CD4-positive, alpha-beta T cell treated with Interleukin-12 subunit alpha and Interleukin-12 subunit beta, for 1 hour (primary cell): ENCODE results near the gene UBXN6.

Experiments
- DNase-seq: peaks from one replicate; pipeline ENCODE4 v3.0.0-alpha.2; 2020

The UBXN6 gene

GRCh38 chr19:4493104-4493928 is 35.7 kb upstream of the UBXN6 start:
- DNase-seq = no peak

GRCh38 chr19:4492337-4493103 is 34.9 kb upstream of the UBXN6 start:
- no peak for DNase-seq

- DNase-seq = no peak
These were observed 33.9 kb upstream of the UBXN6 start for GRCh38 chr19:4491446-4491845.

GRCh38 chr19:4488496-4488895 is 30.9 kb upstream of the UBXN6 start:
- no peak for DNase-seq

GRCh38 chr19:4487572-4487971 is 30.0 kb upstream of the UBXN6 start:
- DNase-seq = no peak

- no peak for DNase-seq
These were observed 25.8 kb upstream of the UBXN6 start for GRCh38 chr19:4483385-4483784.

GRCh38 chr19:4482721-4483364 is 25.2 kb upstream of the UBXN6 start:
- DNase-seq = no peak

- no peak for DNase-seq
These were observed 19.6 kb upstream of the UBXN6 start for GRCh38 chr19:4477034-4477801.

GRCh38 chr19:4474514-4475022 is 17.0 kb upstream of the UBXN6 start:
- DNase-seq = no peak

- no peak for DNase-seq
These were observed 16.3 kb upstream of the UBXN6 start for GRCh38 chr19:4473763-4474513.

GRCh38 chr19:4473011-4473762 is 15.6 kb upstream of the UBXN6 start:
- no peak for DNase-seq

- no peak for DNase-seq
These were observed 14.8 kb upstream of the UBXN6 start, which contains the start of gene HDGFL2 for GRCh38 chr19:4472174-4472974. TSS of gene HDGFL2 (plus strand) at chr19:4472297. CDS start at chr19:4472351, 54 bp downstream.

- DNase-seq = peak; percentile 99
These were observed 14.0 kb upstream of the UBXN6 start for GRCh38 chr19:4471403-4472173.

- no peak for DNase-seq
These were observed 10.2 kb upstream of the UBXN6 start for GRCh38 chr19:4467835-4468234.

GRCh38 chr19:4464815-4465581 is 7.4 kb upstream of the UBXN6 start:
- DNase-seq = no peak

- peak; percentile 46 for DNase-seq
These were observed 546 bp downstream of the UBXN6 start for GRCh38 chr19:4456843-4457653.

- no peak for DNase-seq
These were observed 1.1 kb downstream of the UBXN6 start for GRCh38 chr19:4456476-4456842.
